ENCODE data around the gene HDDC3.

DNA sequence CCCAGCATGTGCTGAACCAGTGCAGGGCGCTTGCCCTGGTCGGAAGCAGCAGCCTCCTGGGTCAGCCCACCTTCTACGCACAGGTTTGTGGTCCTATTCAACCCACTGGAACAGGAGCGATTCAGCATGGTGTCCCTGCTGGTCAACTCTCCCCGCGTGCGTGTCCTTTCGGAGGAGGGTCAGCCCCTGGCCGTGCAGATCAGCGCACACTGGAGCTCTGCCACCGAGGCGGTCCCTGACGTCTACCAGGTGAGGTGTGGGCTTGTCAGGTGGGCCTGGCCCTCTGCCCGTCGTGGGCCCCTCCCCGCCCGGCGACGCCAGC is 21.1 kb downstream of the HDDC3 start:
- TF ChIP-seq, protein P1, sequence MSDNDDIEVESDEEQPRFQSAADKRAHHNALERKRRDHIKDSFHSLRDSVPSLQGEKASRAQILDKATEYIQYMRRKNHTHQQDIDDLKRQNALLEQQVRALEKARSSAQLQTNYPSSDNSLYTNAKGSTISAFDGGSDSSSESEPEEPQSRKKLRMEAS (IDR thresholded peaks at IDR 0.05) = no peak
- TF ChIP-seq CREB1 (IDR thresholded peaks at IDR 0.05; ENCODE audit: low read depth) = no peak

All from Ishikawa (cell line).